Esophagus muscularis mucosa (tissue), 4 donors: ENCODE data around the gene DVL1. TPM values are rescaled to one million over a fixed set of nuclear protein-coding genes. Genes with fewer than 3 reads are reported as not detected.

Experiments used
- DNase-seq: peaks from one replicate; pipeline ENCODE4 v3.0.0-alpha.2; 2017; ENCODE audit errors: extremely low spot score
- H3K27ac ChIP-seq, 4 donors: fragments of 200-600 bp; sonication (generic); replicated peaks in 1 of 4; 1 replicate in 3 of 4; 2 replicates in 1 of 4; pipeline ENCODE4 v1.5.1; 2016 to 2019; ENCODE audit warnings: mild to moderate bottlenecking in 1 of 4
- H3K27me3 ChIP-seq, 4 donors: fragments of 200-600 bp; sonication (generic); one replicate each; pipeline versions ENCODE4 v1.5.1 to v1.6.0; 2016 to 2019
- H3K36me3 ChIP-seq, 4 donors: fragments of 200-600 bp; sonication (generic); one replicate each; pipeline ENCODE4 v1.5.1; 2016 to 2019
- H3K4me1 ChIP-seq, 4 donors: fragments of 200-600 bp; sonication (generic); one replicate each; pipeline ENCODE4 v1.5.1; 2016 to 2019
- H3K4me3 ChIP-seq, 4 donors: fragments of 200-600 bp; sonication (generic); 1 replicate in 2 of 4; 2 replicates in 2 of 4; pipeline ENCODE4 v1.5.1; 2016 to 2019; ENCODE audit warnings: mild to moderate bottlenecking in 4 of 4, moderate library complexity in 1 of 4
- H3K9me3 ChIP-seq, 4 donors: fragments of 200-600 bp; sonication (generic); 1 replicate in 3 of 4; 2 replicates in 1 of 4; pipeline ENCODE4 v1.5.1; 2016 to 2019
- CTCF ChIP-seq, 3 experiments: fragments of 200-600 bp in 2 of 3; fragments of 450-650 bp in 1 of 3; sonication (generic) in 2 of 3; IDR thresholded peaks; one replicate each; pipeline ENCODE4 v1.5.1; 2017 to 2019; ENCODE audit warnings: antibody characterized with exemption in 3 of 3, mild to moderate bottlenecking in 2 of 3, moderate library complexity in 1 of 3
- EP300 ChIP-seq: sonication (generic); formaldehyde crosslinking; IDR thresholded peaks from one replicate; pipeline ENCODE4 v1.6.1; 2017; ENCODE audit warnings: antibody characterized with exemption
- POLR2A ChIP-seq: fragments of 450-650 bp; IDR thresholded peaks from one replicate; pipeline ENCODE4 v1.6.1; 2017; ENCODE audit warnings: antibody characterized with exemption, moderate library complexity, mild to moderate bottlenecking, low read depth
- POLR2AphosphoS5 ChIP-seq, 2 donors: sonication (generic); formaldehyde crosslinking; IDR thresholded peaks; one replicate each; pipeline ENCODE4 v1.6.1; 2017; ENCODE audit warnings: antibody characterized with exemption in 2 of 2
- WGBS: methylation state at CpG from one replicate; pipeline ENCODE4 v1.1.5; 2018; 5-methylcytosine and 5-hydroxymethylcytosine counted together
- intact Hi-C: fragments of 100-400 bp; cut with DNase I; formaldehyde crosslinking; loops from one replicate; pipeline ENCODE4 v1.15.1; 2023
- total RNA-seq, 4 donors: library from RNA; depleted of rRNA; stranded (reverse); fragments of >200 nt; gene quantifications; one replicate each; pipeline versions ENCODE4 v1.1.0 to v1.2.1, GENCODE V29; 2016

DVL1 gene
- total RNA-seq, 4 donors from 2014 or later, result 66.9 to 141 (median 114) TPM

- 83% methylated on average over 16 of the region's 58 CpGs for WGBS
- intact Hi-C loops, result loop anchor here (5.0 kb wide), 1 partner anchor 262 kb away; no protein-coding TSS in a partner anchor
- H3K27me3 ChIP-seq, result no peaks in the 10 kb centered on the region
- peaks cover 4 to 62% (median 49%) of the 10 kb centered on the region in 4 donors for H3K36me3 ChIP-seq
- no peak for DNase-seq
- TF ChIP-seq EP300 (no peak), POLR2AphosphoS5 (IDR thresholded peaks at IDR 0.05) (no peak), POLR2A (no peak), CTCF (IDR thresholded peaks at IDR 0.05) (no peak)
- no peak overlapping the region for H3K27ac ChIP-seq
- peaks cover 0 to 28% (median 14%) of the 10 kb centered on the region in 4 donors for H3K4me1 ChIP-seq
- no peak overlapping the region for H3K4me3 ChIP-seq
- no peaks in the 10 kb centered on the region for H3K9me3 ChIP-seq
Measured at GRCh38 chr1:1294250-1294890, 54.8 kb downstream of the DVL1 start.

- intact Hi-C loops, result loop anchor here (5.0 kb wide), 1 partner anchor 261 kb away; no protein-coding TSS in a partner anchor
- Histone ChIP-seq H3K36me3 (peaks cover 4 to 54% (median 46%) of the 10 kb centered on the region in 4 donors), H3K4me1 (peaks cover 0 to 20% (median 14%) of the 10 kb centered on the region in 4 donors), H3K4me3 (no peak overlapping the region), H3K27ac (no peak overlapping the region), H3K27me3 (no peaks in the 10 kb centered on the region), H3K9me3 (no peaks in the 10 kb centered on the region)
- DNase-seq, result no peak
- 67% methylated on average over 37 of the region's 94 CpGs for WGBS
- TF ChIP-seq POLR2A (no peak), EP300 (no peak), POLR2AphosphoS5 (IDR thresholded peaks at IDR 0.05) (no peak)
Measured at GRCh38 chr1:1293263-1294249, 55.7 kb downstream of the DVL1 start.

GRCh38 chr1:1292851-1293250 is 56.4 kb downstream of the DVL1 start:
- peaks cover 0 to 20% (median 14%) of the 10 kb centered on the region in 4 donors for H3K4me1 ChIP-seq
- H3K36me3 ChIP-seq, result peaks cover 4 to 47% (median 42%) of the 10 kb centered on the region in 4 donors
- intact Hi-C loops, result loop anchor here (5.0 kb wide), 1 partner anchor 261 kb away; no protein-coding TSS in a partner anchor
- H3K9me3 ChIP-seq, result no peaks in the 10 kb centered on the region
- TF ChIP-seq EP300, result no peak
- no peak for TF ChIP-seq CTCF (IDR thresholded peaks at IDR 0.05)
- TF ChIP-seq POLR2A, result no peak
- no peak for TF ChIP-seq POLR2AphosphoS5 (IDR thresholded peaks at IDR 0.05)
- no peak overlapping the region for H3K27ac ChIP-seq
- DNase-seq, result no peak
- H3K27me3 ChIP-seq, result peaks cover 0 to 1% (median 0%) of the 10 kb centered on the region in 4 donors
- 88% methylated on average over 15 of the region's 18 CpGs for WGBS
- H3K4me3 ChIP-seq, result no peak overlapping the region

GRCh38 chr1:1292442-1292779 is 56.8 kb downstream of the DVL1 start:
- intact Hi-C loops, result loop anchor here (5.0 kb wide), 1 partner anchor 260 kb away; no protein-coding TSS in a partner anchor
- WGBS, result 84% methylated on average over 9 of the region's 9 CpGs
- peaks cover 4 to 43% (median 38%) of the 10 kb centered on the region in 4 donors for H3K36me3 ChIP-seq
- H3K9me3 ChIP-seq, result no peaks in the 10 kb centered on the region
- no peak overlapping the region for H3K4me3 ChIP-seq
- DNase-seq, result no peak
- no peak overlapping the region for H3K27ac ChIP-seq
- TF ChIP-seq POLR2AphosphoS5 (IDR thresholded peaks at IDR 0.05) (no peak), POLR2A (no peak), EP300 (no peak), CTCF (IDR thresholded peaks at IDR 0.05) (no peak)
- H3K4me1 ChIP-seq, result peaks cover 0 to 20% (median 14%) of the 10 kb centered on the region in 4 donors
- peaks cover 0 to 6% (median 0%) of the 10 kb centered on the region in 4 donors for H3K27me3 ChIP-seq
